K562 (cell line): Measurements from ENCODE around the gene JAKMIP2. TPM values are rescaled to one million over a fixed set of nuclear protein-coding genes. Genes with fewer than 3 reads are reported as not detected.

Experiments used
- ATAC-seq: fragments of 200-7000 bp; cut with Tn5 transposase; 3 replicates; pipeline ENCODE4 v1.9.1; 2020; ENCODE audit warnings: moderate library complexity
- BruUV-seq: library from RNA; stranded (reverse); fragments of 400-500 nt; replicated peaks from 2 replicates; lab custom pipeline; 2021; lab: Mats Ljungman, UMichigan
- CTCF ChIA-PET: fragments of 300-600 bp; formaldehyde crosslinking; extraction: SDS; loops from one replicate; lab custom pipeline; 2021; ENCODE audit warnings: low intra/inter-chr PET ratio; lab: Yijun Ruan, JAX
- POLR2A ChIA-PET: fragments of 300-600, 350-650 bp; sonication (Branson Sonifier 250); formaldehyde crosslinking; extraction: SDS; loops from one replicate; lab custom pipeline; 2021; ENCODE audit warnings: antibody characterized with exemption, inconsistent platforms; lab: Yijun Ruan, JAX
- DNase-seq, 4 experiments: peaks; one replicate each; pipeline versions ENCODE4 v3.0.0 to v3.0.0-alpha.2; 2011 to 2018; ENCODE audit warnings: low spot score in 3 of 4, mixed read lengths in 3 of 4; ENCODE audit errors: extremely low read depth in 1 of 4
- FAIRE-seq: peaks from 2 replicates; lab custom pipeline; 2011; peaks lifted over from hg19 to GRCh38; lab: Jason Lieb, UNC
- H2AFZ ChIP-seq: 2 replicates; pipeline ENCODE4 v1.6.0; 2011; ENCODE audit warnings: low read depth, low read length, control low read depth, inconsistent platforms
- H3K27ac ChIP-seq: fragments of 200-600 bp; 3 replicates; pipeline ENCODE4 v1.8.0; 2011; ENCODE audit warnings: low read depth, mild to moderate bottlenecking, control low read depth, inconsistent platforms, low read length, moderate library complexity, mixed read lengths; ENCODE audit errors: extremely low read depth
- H3K27me3 ChIP-seq, 2 experiments: fragments of 300-600 bp in 1 of 2; 2 replicates in 1 of 2; 3 replicates in 1 of 2; pipeline versions ENCODE4 v1.6.0 to v1.8.0; 2011; ENCODE audit warnings: inconsistent platforms in 2 of 2, low read length in 2 of 2, mild to moderate bottlenecking in 1 of 2, mixed read lengths in 1 of 2, moderate library complexity in 1 of 2; ENCODE audit not compliant: control insufficient read depth in 2 of 2, insufficient read depth in 2 of 2
- H3K36me3 ChIP-seq: fragments of 300-600 bp; 3 replicates; pipeline ENCODE4 v1.8.0; 2011; ENCODE audit warnings: mild to moderate bottlenecking, low read length, inconsistent platforms; ENCODE audit not compliant: control insufficient read depth, insufficient read depth
- H3K4me1 ChIP-seq, 2 experiments: fragments of 200-600 bp in 1 of 2; replicated peaks in 1 of 2; 2 replicates in 1 of 2; 3 replicates in 1 of 2; pipeline versions ENCODE4 v1.5.1 to v1.8.0; 2011; ENCODE audit warnings: inconsistent platforms in 2 of 2, low read length in 2 of 2, mild to moderate bottlenecking in 1 of 2, mixed read lengths in 1 of 2, moderate library complexity in 1 of 2; ENCODE audit not compliant: control insufficient read depth in 2 of 2, insufficient read depth in 2 of 2
- H3K4me2 ChIP-seq: 2 replicates; pipeline ENCODE4 v1.6.1; 2011; ENCODE audit warnings: low read length, control low read depth, inconsistent platforms, mixed read lengths; ENCODE audit not compliant: insufficient read depth
- H3K4me3 ChIP-seq: fragments of 200-600 bp; sonication (generic), shearing (Covaris generic); 2 replicates; pipeline ENCODE4 v1.5.1; 2016; ENCODE audit warnings: control low read depth, inconsistent platforms
- H3K79me2 ChIP-seq: fragments of 200-600 bp; 3 replicates; pipeline ENCODE4 v1.8.0; 2011; ENCODE audit warnings: low read length, inconsistent platforms; ENCODE audit not compliant: control insufficient read depth, insufficient read depth
- H3K9ac ChIP-seq, 2 experiments: 2 replicates each; pipeline versions ENCODE4 v1.6.0 to v1.6.1; 2011; ENCODE audit warnings: low read depth in 2 of 2, low read length in 2 of 2, control low read depth in 1 of 2, inconsistent platforms in 1 of 2, mild to moderate bottlenecking in 1 of 2, mixed read lengths in 1 of 2; ENCODE audit not compliant: insufficient read depth in 1 of 2
- H3K9me1 ChIP-seq: one replicate; pipeline ENCODE4 v1.6.0; 2011; ENCODE audit warnings: inconsistent platforms, mild to moderate bottlenecking, low read length, moderate library complexity; ENCODE audit not compliant: control insufficient read depth, insufficient read depth
- H3K9me3 ChIP-seq: replicated peaks from 2 replicates; pipeline ENCODE4 v1.5.1; 2011; ENCODE audit warnings: low read depth, low read length, inconsistent platforms; ENCODE audit not compliant: control insufficient read depth, insufficient read depth
- H4K20me1 ChIP-seq: replicated peaks from 2 replicates; pipeline ENCODE4 v1.6.1; 2011; ENCODE audit warnings: low read length, inconsistent platforms, mixed read lengths; ENCODE audit not compliant: control insufficient read depth, insufficient read depth
- ARNT ChIP-seq, 2 experiments: fragments of 450-650 bp; IDR thresholded peaks; 2 replicates each; pipeline ENCODE4 v1.6.1; 2016; ENCODE audit warnings: mild to moderate bottlenecking in 1 of 2
- CBX1 ChIP-seq: sonication (generic); IDR thresholded peaks from 2 replicates; pipeline ENCODE4 v1.6.1; 2016; ENCODE audit warnings: antibody characterized with exemption, low read depth, mild to moderate bottlenecking
- DIDO1 ChIP-seq: fragments of 450-650 bp; IDR thresholded peaks from 2 replicates; pipeline ENCODE4 v1.6.1; 2016; ENCODE audit warnings: low read depth, missing biosample characterization, missing genetic modification characterization
- ILF3 ChIP-seq: fragments of 450-650 bp; IDR thresholded peaks from 2 replicates; pipeline ENCODE4 v1.6.1; 2018; ENCODE audit warnings: antibody characterized with exemption, mild to moderate bottlenecking, moderate library complexity, borderline replicate concordance
- NCOA2 ChIP-seq, 2 experiments: fragments of 450-650 bp; IDR thresholded peaks; 2 replicates each; pipeline ENCODE4 v1.6.1; 2018; ENCODE audit warnings: mild to moderate bottlenecking in 2 of 2, moderate library complexity in 1 of 2; ENCODE audit not compliant: partially characterized antibody in 2 of 2
- TBL1XR1 ChIP-seq, 2 experiments: IDR thresholded peaks; 2 replicates each; pipeline ENCODE4 v1.6.1; 2012; ENCODE audit warnings: improper control_type of control experiment in 2 of 2, low read length in 2 of 2, mild to moderate bottlenecking in 1 of 2
- XRCC5 ChIP-seq: fragments of 200-400 bp; formaldehyde crosslinking; IDR thresholded peaks from 2 replicates; pipeline ENCODE4 v1.6.1; 2017; ENCODE audit warnings: low read depth, mild to moderate bottlenecking, low read length
- WGBS: fragments of 100-300 bp; shearing (Covaris generic); methylation state at CpG from one replicate; pipeline ENCODE4 v1.1.6; 2016; ENCODE audit warnings: low coverage, mixed read lengths; ENCODE audit not compliant: insufficient coverage; ENCODE audit errors: missing lambda C conversion rate; 5-methylcytosine and 5-hydroxymethylcytosine counted together
- in situ Hi-C: fragments of 300-500 bp; cut with MboI; formaldehyde crosslinking; loops from 4 replicates; pipeline ENCODE4 v1.15.0; 2018; ENCODE audit warnings: inconsistent platforms, mixed read lengths
- intact Hi-C: fragments of 100-400 bp; cut with micrococcal nuclease; formaldehyde crosslinking; loops from 2 replicates; pipeline ENCODE4 v1.14.2; 2022
- polyA plus RNA-seq, 8 experiments: library from polyadenylated mRNA; depleted of rRNA in 4 of 8; stranded (reverse) in 5 of 8; unstranded in 3 of 8; fragments of >200 nt; fragmentation: Nextera tagmentation in 2 of 8; fragmentation: Illumina TruSeq in 1 of 8; extraction: Ambion mirVana in 2 of 8; extraction: Trizol in 1 of 8; gene quantifications; 2 replicates each; pipeline versions ENCODE4 v1.2.1 to v1.2.3, GENCODE V29; 2011 to 2014; ENCODE audit warnings: inconsistent platforms in 1 of 8, missing spikeins in 1 of 8
- total RNA-seq, 7 experiments: library from RNA; depleted of rRNA in 6 of 7; stranded (reverse); fragments of >200 nt in 6 of 7; fragmentation: Illumina TruSeq in 2 of 7; extraction: Trizol in 2 of 7; gene quantifications; 2 replicates each; pipeline versions ENCODE4 v1.2.1 to v1.2.3, GENCODE V29; 2011 to 2021; ENCODE audit warnings: low replicate concordance in 1 of 7
- TF ChIP-seq, protein P1 (sequence below), 2 experiments: IDR thresholded peaks; 2 replicates each; pipeline ENCODE4 v1.6.1; 2011; ENCODE audit warnings: borderline replicate concordance in 1 of 2, control low read depth in 1 of 2, low read depth in 1 of 2, low read length in 1 of 2, mild to moderate bottlenecking in 1 of 2, mixed read lengths in 1 of 2, moderate library complexity in 1 of 2; ENCODE audit not compliant: insufficient read depth in 1 of 2, insufficient read length in 1 of 2, poor library complexity in 1 of 2, severe bottlenecking in 1 of 2; ENCODE audit errors: extremely low read depth in 1 of 2
- TF ChIP-seq, protein P2 (sequence below): sonication (generic); formaldehyde crosslinking; IDR thresholded peaks from 2 replicates; pipeline ENCODE4 v1.8.1; 2022; ENCODE audit warnings: missing genetic modification reagents
- TF ChIP-seq, protein P3 (sequence below), 3 experiments: IDR thresholded peaks in 2 of 3; conservative IDR thresholded peaks in 1 of 3; 2 replicates each; pipeline ENCODE4 v1.5.1; 2011 to 2012; ENCODE audit warnings: low read length in 3 of 3, mild to moderate bottlenecking in 3 of 3, control low read depth in 2 of 3, improper control_type of control experiment in 1 of 3, inconsistent platforms in 1 of 3, low read depth in 1 of 3, mixed read lengths in 1 of 3, moderate library complexity in 1 of 3; ENCODE audit not compliant: insufficient read depth in 2 of 3
- TF ChIP-seq, protein P4 (sequence below): fragments of 450-650 bp; formaldehyde crosslinking; IDR thresholded peaks from 2 replicates; pipeline ENCODE4 v1.4.0; 2020; ENCODE audit warnings: mild to moderate bottlenecking, moderate library complexity

Gene JAKMIP2
- total and polyA plus RNA-seq, 9 of the 15 experiments (the other 6 are each of a cell fraction or from before 2014, with no cell fraction given), result not detected

DNA sequence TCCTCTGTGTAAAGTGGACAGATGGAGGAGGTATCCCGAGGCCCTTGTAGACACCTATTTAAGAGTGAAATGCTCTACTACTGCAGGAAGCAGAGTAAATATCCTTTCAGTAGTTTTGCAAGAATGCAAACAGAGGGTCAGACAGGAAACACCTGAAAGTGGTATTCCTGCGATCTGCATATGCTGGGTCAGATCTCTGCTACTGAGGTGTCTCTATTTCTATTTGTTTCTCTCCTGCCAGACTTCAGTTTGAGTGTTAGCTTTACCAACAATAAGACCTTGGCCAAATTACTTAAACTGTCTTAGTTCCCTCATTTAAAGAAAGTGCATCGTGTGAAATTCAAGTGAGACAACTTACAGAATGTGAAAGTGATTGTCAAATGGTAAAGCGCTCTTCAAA lies 47.6 kb downstream of the JAKMIP2 start:
- POLR2A ChIA-PET, result no interaction called here
- BruUV-seq, result no TSS peak

More for the DNA sequence above, 47.6 kb downstream of the JAKMIP2 start:
- no peak overlapping the region for H3K27ac ChIP-seq
- H3K4me2 ChIP-seq, result no peak overlapping the region
- in situ Hi-C loops (no loop called here), intact Hi-C loops (no loop called here)
- H3K9ac ChIP-seq, result no peak overlapping the region
- ATAC-seq (no peak), FAIRE-seq (no peak), DNase-seq (no peak)
- TF ChIP-seq NCOA2 (IDR thresholded peaks at IDR 0.05; ENCODE audit: partially characterized antibody in 2 of 2) (no peak), XRCC5 (no peak), TBL1XR1 (IDR thresholded peaks at IDR 0.05; ENCODE audit: low read length in 2 of 2) (no peak), CBX1 (no peak), ARNT (IDR thresholded peaks at IDR 0.05) (no peak), ILF3 (no peak), DIDO1 (tag) (no peak)
- TF ChIP-seq, protein P1, sequence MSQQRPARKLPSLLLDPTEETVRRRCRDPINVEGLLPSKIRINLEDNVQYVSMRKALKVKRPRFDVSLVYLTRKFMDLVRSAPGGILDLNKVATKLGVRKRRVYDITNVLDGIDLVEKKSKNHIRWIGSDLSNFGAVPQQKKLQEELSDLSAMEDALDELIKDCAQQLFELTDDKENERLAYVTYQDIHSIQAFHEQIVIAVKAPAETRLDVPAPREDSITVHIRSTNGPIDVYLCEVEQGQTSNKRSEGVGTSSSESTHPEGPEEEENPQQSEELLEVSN (IDR thresholded peaks at IDR 0.05; ENCODE audit: borderline replicate concordance in 1 of 2, extremely low read depth in 1 of 2, insufficient read depth in 1 of 2, insufficient read length in 1 of 2, low read depth in 1 of 2, low read length in 1 of 2, poor library complexity in 1 of 2, severe bottlenecking in 1 of 2), result no peak
- TF ChIP-seq, protein P2, sequence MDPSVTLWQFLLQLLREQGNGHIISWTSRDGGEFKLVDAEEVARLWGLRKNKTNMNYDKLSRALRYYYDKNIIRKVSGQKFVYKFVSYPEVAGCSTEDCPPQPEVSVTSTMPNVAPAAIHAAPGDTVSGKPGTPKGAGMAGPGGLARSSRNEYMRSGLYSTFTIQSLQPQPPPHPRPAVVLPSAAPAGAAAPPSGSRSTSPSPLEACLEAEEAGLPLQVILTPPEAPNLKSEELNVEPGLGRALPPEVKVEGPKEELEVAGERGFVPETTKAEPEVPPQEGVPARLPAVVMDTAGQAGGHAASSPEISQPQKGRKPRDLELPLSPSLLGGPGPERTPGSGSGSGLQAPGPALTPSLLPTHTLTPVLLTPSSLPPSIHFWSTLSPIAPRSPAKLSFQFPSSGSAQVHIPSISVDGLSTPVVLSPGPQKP (CRISPR knock-in tag), result no peak
- TF ChIP-seq, protein P3, sequence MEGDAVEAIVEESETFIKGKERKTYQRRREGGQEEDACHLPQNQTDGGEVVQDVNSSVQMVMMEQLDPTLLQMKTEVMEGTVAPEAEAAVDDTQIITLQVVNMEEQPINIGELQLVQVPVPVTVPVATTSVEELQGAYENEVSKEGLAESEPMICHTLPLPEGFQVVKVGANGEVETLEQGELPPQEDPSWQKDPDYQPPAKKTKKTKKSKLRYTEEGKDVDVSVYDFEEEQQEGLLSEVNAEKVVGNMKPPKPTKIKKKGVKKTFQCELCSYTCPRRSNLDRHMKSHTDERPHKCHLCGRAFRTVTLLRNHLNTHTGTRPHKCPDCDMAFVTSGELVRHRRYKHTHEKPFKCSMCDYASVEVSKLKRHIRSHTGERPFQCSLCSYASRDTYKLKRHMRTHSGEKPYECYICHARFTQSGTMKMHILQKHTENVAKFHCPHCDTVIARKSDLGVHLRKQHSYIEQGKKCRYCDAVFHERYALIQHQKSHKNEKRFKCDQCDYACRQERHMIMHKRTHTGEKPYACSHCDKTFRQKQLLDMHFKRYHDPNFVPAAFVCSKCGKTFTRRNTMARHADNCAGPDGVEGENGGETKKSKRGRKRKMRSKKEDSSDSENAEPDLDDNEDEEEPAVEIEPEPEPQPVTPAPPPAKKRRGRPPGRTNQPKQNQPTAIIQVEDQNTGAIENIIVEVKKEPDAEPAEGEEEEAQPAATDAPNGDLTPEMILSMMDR (IDR thresholded peaks at IDR 0.05 in 2 of 3, conservative IDR thresholded peaks at IDR 0.05 in 1 of 3; ENCODE audit: insufficient read depth in 2 of 3, low read depth in 1 of 3, low read length in 3 of 3), result no peak
- TF ChIP-seq, protein P4, sequence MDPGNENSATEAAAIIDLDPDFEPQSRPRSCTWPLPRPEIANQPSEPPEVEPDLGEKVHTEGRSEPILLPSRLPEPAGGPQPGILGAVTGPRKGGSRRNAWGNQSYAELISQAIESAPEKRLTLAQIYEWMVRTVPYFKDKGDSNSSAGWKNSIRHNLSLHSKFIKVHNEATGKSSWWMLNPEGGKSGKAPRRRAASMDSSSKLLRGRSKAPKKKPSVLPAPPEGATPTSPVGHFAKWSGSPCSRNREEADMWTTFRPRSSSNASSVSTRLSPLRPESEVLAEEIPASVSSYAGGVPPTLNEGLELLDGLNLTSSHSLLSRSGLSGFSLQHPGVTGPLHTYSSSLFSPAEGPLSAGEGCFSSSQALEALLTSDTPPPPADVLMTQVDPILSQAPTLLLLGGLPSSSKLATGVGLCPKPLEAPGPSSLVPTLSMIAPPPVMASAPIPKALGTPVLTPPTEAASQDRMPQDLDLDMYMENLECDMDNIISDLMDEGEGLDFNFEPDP (CRISPR knock-in tag), result no peak
- WGBS, result 0% methylated on average over 4 of the region's 4 CpGs
- no peaks in the 10 kb centered on the region for H3K27me3 ChIP-seq
- no peak overlapping the region for H3K4me3 ChIP-seq
- no peaks in the 10 kb centered on the region for H3K9me1 ChIP-seq
- H3K4me1 ChIP-seq, result no peaks in the 10 kb centered on the region
- no peaks in the 10 kb centered on the region for H3K79me2 ChIP-seq
- H3K36me3 ChIP-seq, result no peaks in the 10 kb centered on the region
- CTCF ChIA-PET, result interaction anchor here (0.6 kb wide), 1 partner anchor 239 kb away, joined by 3 read pairs; no protein-coding TSS in a partner anchor
- H2AFZ ChIP-seq, result no peak overlapping the region
- no peaks in the 10 kb centered on the region for H4K20me1 ChIP-seq
- H3K9me3 ChIP-seq, result no peaks in the 10 kb centered on the region
